GM21423 (cell line): ENCODE measurements around the gene AGPAT3.

Source experiments
- ATAC-seq: cut with Tn5 transposase; IDR thresholded peaks from one replicate; pipeline ENCODE4 v1.9.1; 2021; ENCODE audit warnings: mild to moderate bottlenecking, moderate library complexity; ENCODE audit not compliant: unreplicated experiment

AGPAT3 gene

GRCh38 chr21:43971992-43972255, 106.9 kb downstream of the AGPAT3 start:
- ATAC-seq = no peak

DNA sequence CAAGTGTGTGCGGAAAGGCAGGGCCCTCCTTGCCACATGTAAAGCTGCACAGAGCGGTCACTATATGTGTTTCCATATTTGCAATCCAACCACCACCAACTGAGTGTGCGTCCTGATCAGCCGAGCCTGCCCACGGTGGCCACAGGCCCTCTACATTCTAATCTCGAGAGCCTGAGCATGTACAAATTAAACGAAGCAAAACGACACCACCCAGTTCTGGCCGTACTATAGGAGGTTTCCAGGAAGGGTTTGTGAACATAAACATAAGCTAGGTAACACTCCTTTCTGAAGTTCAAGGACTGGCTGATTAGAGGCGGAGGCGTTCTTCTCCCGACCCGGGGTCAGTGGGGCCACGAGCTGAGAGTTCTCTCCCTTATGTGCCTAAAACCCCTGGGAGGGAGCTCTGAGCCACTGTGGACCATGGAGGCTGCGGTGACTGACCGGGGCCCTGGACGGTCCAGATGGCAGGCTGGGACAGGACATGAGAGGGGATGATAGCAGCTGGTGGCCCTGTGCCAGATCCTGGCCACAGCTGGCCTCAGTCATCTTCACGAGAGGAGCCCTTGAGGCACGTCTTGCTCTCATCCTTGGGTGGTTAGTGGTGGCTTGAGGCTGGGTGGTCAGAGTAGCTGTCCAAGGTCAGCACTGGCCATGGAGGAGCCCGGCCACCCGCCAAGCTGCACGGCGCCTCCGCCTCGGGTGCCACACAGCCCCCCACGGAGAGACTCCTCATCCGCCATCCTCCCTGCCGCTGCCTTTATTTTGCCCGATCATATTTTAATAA, 108.0 kb downstream of the AGPAT3 start:
- ATAC-seq = no peak

DNA sequence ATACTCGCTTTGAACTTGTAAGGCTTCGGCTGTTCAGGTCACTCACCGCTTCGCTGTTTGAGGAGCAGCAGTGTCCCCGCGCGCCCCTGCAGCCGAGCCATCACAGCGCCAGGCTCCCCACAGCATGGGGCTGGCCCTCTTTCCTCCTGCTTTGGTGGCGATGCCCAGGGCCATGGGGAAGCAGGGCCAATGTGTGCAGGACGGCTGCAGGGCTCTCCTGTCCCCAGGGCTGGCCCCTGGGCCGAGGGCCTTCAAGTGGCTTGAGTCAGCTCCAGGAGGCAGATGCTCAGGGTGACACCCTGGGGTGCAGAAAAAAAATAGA, 108.6 kb downstream of the AGPAT3 start:
- ATAC-seq = no peak

DNA sequence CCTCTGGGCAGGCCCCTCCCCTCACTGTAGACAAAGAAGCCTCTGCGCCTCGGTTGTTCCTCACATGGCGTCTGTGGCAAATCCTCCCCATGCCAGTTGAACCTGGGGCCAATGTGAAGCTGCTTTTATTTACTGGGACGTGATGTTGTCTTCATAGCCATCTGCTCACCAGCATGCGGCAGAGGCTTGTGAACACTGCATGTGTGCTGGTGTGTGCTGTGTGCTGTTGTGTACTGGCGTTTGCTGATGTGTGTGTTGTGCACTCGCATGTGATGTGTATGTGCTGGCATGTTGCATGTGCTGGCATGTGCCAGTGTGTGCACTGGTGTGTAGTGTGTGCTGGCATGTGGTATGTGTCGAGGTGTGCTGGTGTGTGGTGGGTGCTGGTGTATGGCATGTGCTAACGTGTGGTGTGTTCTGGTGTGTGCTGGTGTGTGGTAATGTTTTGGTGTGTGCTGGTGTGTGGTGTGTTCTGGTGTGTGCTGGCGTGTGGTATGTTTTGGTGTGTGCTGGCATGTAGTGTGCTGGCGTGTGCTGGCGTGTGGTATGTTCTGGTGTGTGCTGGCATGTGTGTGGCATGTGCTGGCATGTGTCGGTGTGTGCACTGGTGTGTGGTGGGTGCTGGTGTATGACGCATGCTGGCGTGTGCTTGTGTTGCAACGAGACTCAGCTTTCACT, 109.9 kb downstream of the AGPAT3 start:
- ATAC-seq = no peak

DNA sequence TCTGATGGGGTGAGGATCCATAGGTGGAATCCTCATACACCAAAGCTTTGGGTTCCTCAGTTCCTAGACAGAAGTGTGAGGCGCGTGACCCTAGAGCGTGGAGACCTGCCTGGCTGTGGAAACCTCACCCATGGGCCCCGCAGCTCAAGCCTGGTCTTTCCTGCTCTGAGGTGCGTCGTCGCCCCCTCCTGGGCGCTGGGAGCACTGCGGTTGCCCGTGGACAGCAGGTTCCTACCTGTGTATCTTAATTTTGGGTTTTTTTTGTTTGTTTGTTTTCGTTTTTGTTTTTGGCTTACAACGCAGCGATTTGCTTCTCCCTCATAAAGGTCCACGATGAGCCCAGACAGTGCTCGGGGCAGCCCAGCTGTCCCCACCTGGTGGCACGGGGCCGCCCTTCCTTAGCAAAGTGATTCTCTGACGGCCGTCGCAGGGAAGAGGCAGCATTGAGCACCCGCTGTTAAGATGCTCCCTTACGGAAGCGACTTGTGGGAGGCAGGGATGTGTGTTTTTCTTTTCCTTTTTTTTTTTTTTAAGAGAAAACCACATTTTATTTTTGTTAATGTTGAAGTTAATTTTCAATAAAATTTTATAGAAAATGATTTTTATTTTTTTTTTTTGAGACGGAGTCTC, 110.6 kb downstream of the AGPAT3 start:
- ATAC-seq = no peak

DNA sequence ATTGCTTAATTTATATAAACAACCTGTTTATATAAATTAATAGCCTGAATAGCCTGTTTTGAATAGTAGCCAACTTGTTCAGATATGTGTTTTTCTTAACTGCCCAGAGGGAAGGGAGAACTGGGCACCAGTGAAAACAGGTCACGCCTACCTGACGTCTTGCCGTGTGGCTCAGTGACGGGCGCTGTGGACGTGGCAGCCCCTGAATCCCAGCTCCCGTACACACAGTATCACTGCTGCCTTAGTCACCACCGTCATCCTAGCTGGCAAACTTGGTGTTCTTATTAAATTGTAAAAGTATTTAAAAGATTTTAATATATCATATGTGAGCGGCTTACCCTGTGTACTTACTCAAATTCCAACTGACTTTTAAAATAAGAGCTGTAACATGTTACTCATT, 111.6 kb downstream of the AGPAT3 start:
- no peak for ATAC-seq

DNA sequence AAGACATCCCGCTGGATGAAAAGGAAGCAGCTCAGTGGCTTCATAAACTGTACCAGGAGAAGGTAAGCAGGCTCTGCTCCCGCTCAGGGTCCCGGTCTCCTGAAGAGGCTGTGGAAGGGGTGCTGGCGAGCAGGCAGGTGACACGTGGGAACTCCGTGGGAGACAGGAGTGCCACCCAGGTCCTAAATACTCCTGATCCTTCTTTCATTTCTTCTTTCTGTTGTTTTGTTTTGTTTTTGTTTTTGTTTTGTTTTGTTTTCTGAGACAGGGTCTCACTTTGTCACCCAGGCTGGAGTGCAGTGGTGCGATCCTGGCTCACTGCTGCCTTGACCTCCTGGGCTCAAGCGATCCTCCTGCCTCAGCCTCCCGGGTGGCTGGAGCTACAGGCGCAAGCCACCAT, 113.0 kb downstream of the AGPAT3 start:
- ATAC-seq = no peak

- ATAC-seq = no peak
Measured at GRCh38 chr21:43979654-43980053, 114.6 kb downstream of the AGPAT3 start.

DNA sequence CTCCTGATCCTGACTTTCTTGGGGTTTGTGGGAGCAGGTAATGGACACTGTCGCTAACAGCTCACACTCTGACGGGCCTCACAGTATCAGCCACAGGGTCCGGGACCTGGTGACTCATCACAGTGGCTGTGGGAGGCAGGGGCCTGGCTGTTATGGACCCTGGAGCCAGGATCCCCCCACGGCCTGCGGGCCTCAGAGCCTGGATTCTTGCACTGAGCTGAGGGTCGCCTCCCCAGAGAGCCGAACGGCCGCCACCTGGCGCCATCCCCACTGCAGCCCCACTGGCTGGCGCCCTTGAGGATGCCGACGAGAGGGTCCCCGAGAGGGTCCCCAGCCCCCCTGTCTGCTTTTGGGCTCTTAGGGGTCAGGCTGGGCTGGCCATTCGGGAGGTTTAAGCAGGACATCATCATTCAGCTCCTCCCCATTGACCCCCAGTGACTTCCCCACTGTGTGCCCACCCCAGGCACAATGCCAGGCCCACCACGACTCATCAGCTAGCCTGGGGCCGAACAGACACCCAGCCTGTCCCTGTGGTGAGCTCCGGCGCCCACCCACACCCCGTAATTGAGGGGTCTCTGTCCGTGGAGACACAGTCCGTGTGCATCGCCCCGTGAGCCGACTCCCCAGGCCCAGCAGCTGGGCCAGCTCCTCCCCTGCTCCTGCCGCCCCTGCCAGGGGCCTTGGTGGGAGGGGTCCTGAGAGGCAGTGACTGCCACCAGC, 116.3 kb downstream of the AGPAT3 start:
- no peak for ATAC-seq

DNA sequence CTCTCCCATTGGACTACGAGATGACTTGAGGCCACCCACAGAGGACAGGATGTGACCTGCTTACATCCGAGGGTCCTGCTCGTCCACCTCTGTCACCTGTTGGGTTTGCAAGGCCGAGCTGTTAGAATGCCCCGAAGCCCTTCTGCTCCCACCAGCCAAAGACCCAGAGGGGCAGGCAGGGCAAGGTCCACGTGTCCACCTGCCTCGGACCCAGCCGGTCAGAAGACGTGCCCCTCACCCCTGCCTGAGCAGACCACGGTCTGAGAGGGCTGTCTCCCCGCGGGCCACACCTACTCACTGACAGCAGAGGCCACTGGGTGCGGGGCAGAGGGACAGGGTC, 116.8 kb downstream of the AGPAT3 start:
- no peak for ATAC-seq

DNA sequence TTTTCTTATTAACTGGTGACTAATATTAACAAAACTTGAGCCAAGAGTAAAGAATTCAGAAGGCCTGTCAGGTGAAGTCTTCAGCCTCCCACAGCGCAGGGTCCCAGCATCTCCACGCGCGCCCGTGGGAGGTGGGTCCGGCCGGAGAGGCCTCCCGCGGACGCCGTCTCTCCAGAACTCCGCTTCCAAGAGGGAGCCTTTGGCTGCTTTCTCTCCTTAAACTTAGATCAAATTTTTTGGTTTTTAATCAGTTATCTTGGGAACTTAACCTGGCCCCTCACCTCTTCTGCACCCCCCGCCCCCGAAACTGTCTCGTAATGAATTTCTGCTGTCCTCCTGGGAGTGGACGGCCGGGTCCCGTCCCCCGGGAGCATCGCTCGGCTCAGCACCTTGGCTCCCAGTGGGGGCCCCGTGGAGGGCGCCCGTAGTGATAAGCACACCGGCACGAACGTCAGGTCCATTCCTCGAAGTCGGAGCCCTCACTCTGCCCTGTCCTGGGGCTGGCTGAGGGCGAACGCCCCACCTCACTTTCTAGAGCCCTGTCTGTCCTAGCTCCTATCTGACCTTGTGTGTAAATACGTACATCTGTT, 117.6 kb downstream of the AGPAT3 start:
- no peak for ATAC-seq

DNA sequence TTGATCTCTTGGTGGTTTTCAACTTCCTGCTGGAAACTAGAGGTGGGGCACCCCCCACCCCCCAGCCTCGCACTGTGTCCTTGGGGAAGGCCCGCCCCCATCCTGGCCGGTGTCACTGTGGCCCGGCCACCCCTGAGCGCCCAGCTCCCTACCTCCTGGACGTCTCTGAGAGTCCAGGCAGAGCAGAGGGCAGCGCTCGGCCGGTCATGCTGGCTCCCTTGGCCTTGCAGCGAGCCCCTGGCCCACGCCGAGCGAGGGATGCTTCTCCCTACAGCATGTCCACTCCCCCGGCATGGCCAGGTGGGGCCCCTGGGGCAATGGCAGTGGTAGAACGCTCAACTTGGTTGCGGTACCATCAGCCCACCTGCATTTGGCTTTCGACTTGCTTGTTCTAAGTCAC, 118.4 kb downstream of the AGPAT3 start:
- no peak for ATAC-seq

DNA sequence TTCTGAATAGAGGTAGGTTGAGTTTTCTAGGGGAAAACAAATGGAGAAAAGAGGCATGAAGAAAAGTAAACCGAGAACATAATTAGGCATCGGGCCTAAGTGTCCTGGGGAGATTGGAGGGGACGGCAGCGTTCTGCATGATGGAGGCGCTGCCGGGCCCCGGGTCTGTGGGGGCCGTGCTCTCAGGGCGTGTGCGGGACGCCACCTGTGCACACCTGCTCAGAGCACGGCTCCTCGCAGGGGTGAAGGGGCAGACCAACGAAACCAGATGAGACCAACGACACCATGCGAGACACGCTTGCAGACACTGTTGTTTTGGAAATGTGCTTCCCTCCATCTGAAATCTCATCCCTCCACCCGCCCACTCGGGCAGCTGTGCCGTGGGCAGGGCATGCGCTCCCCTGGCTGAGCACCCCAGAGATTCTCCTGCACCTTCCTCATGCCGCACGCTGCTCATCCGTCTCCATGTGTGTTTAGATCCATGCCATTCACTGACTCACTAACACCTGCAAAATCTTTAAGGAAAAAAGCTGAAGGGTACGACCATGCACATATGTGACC, 118.9 kb downstream of the AGPAT3 start:
- ATAC-seq = no peak

- no peak for ATAC-seq
Measured at GRCh38 chr21:43984905-43985689, 120.1 kb downstream of the AGPAT3 start.

DNA sequence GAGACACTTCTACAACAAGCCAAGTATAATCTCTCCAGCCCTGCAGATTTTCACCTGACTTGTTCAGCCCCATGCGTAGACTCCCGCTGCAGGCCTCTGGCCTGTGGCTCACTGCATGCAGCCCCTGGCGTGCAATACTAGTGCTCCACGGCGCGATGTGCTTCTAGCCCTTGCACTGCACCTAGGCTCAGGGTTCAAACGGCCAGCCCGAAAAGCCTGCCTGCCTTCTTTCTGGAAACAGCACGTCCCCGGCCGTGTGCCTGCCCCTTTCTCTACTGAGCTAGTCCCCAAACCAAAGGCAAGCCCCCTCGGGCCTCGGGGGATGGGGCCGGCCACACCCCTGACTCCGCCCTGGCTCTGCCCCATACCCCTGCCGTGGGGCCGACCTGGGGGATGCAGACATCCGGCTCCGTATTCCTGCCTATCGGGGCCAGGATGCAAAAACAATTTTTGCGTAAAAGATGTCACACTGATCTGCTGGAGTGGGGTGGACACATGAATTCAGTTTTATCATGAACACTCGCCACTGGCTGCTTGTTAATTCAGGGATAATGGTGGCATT, 120.7 kb downstream of the AGPAT3 start:
- no peak for ATAC-seq

DNA sequence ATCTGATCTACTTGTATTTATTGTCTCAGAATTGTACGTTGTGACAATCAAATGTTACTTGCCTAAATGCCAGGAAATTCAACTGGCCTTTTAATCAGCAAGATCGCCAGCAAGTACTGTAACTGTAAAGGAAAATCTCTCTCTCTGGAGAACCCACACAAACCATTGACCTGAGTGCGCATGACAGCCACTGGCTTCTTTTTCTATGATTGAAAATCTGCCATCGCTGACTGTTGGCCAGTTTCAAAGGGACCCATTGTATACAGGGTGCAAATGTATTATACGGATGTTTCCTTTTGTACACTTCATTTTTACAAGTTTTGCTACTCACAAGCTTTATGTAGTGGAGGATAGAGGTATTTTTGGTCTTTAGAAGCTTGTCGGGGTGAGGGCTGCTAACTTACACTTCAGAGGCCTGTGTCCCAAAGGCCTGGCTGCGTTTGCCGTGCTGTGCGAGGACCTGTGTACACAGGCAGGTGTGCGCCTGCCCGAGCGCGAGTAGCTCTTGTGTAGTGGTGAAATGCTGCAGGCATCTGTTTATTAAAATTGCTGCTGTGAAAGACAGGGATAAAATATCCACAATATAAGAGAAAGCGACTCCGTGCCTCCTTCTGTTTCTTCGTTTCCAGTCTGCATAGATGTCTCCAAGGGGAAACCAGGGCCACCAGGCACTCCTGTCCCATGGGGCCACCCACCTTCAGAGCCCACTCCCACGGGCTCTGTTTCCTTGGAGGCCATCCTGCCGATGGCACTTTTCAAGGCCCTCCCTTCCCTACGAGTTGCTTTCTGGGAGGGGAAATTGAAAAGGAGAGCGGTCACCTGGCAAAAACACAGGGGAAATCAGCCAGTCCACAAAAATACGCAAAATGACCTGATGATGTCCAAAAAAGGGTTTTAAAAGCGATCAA, 121.8 kb downstream of the AGPAT3 start:
- ATAC-seq = no peak

- no peak for ATAC-seq
Measured at GRCh38 chr21:43987509-43987908, 122.5 kb downstream of the AGPAT3 start.

- ATAC-seq = no peak
Measured at GRCh38 chr21:43988016-43988415, 123.0 kb downstream of the AGPAT3 start.
